NCI-H2081 treated with DMSO at 0.1 percent for 48 hours (cell line): ENCODE measurements around the gene ATRN.

Experiments used
- DNase-seq: peaks from one replicate; lab custom pipeline; 2025; lab: John Stamatoyannopoulos, UW

Gene ATRN

GRCh38 chr20:3658019-3658715 lies 187.3 kb downstream of the ATRN start:
- no peak for DNase-seq

- DNase-seq: no peak
Measured at GRCh38 chr20:3658716-3659491, 188.1 kb downstream of the ATRN start.

- DNase-seq: no peak
Measured at GRCh38 chr20:3659492-3660261, 188.9 kb downstream of the ATRN start.

GRCh38 chr20:3660262-3661059 lies 189.6 kb downstream of the ATRN start:
- no peak for DNase-seq

GRCh38 chr20:3661060-3661813 lies 190.4 kb downstream of the ATRN start:
- no peak for DNase-seq

- DNase-seq: no peak
Measured at GRCh38 chr20:3661814-3662665, 191.2 kb downstream of the ATRN start.

- DNase-seq: no peak
Measured at GRCh38 chr20:3663031-3663701, 192.3 kb downstream of the ATRN start, which contains the start of gene GFRA4. Gene GFRA4 (minus strand): TSS chr20:3663399. CDS start chr20:3663399, 0 bp downstream.

GRCh38 chr20:3663858-3664257 lies 193.0 kb downstream of the ATRN start:
- DNase-seq: no peak

- DNase-seq: no peak
Measured at GRCh38 chr20:3667434-3668037, 196.7 kb downstream of the ATRN start.

GRCh38 chr20:3669710-3670367 lies 199.0 kb downstream of the ATRN start:
- no peak for DNase-seq

GRCh38 chr20:3670511-3670910 lies 199.7 kb downstream of the ATRN start:
- no peak for DNase-seq

GRCh38 chr20:3670945-3671344 lies 200.1 kb downstream of the ATRN start:
- DNase-seq: no peak

- DNase-seq: no peak
Measured at GRCh38 chr20:3671986-3672546, 201.2 kb downstream of the ATRN start.

GRCh38 chr20:3672547-3673171 lies 201.8 kb downstream of the ATRN start:
- DNase-seq: no peak

- DNase-seq: no peak
Measured at GRCh38 chr20:3673221-3674070, 202.6 kb downstream of the ATRN start.

GRCh38 chr20:3674447-3674846 lies 203.6 kb downstream of the ATRN start:
- no peak for DNase-seq
